ENCODE results near the gene TMEM238L.

The TMEM238L gene

GRCh38 chr17:10790491-10791401, 13.2 kb downstream of the TMEM238L start:
- H3K36me3 ChIP-seq (ENCODE audit: control insufficient read depth in 1 of 2, insufficient read depth in 2 of 2, low read depth in 1 of 2, low read length in 2 of 2), result no peaks in the 10 kb centered on the region
- no peak for DNase-seq
- no peak overlapping the region for H4K91ac ChIP-seq (ENCODE audit: low read length)
- no peak overlapping the region for H2AK5ac ChIP-seq (ENCODE audit: low read length, severe bottlenecking)
- H3K18ac ChIP-seq (ENCODE audit: low read depth in 1 of 2, low read length in 2 of 2), result no peak overlapping the region
- H3K14ac ChIP-seq (ENCODE audit: low read length in 2 of 2), result no peak overlapping the region
- H2BK15ac ChIP-seq (ENCODE audit: low read depth, poor library complexity, severe bottlenecking), result no peak overlapping the region
- H3K4me3 ChIP-seq (ENCODE audit: insufficient read depth in 1 of 2, low read depth in 1 of 2, low read length in 2 of 2), result no peak overlapping the region
- H3K9ac ChIP-seq (ENCODE audit: low read length), result peak overlapping the region; percentile 3
- no peaks in the 10 kb centered on the region for H3K27me3 ChIP-seq (ENCODE audit: control insufficient read depth in 1 of 2, insufficient read depth in 1 of 2, low read length in 2 of 2)
- no peak overlapping the region for H2BK5ac ChIP-seq (ENCODE audit: low read depth, low read length, poor library complexity, severe bottlenecking)
- WGBS, result 66% methylated on average over 8 of the region's 9 CpGs
- no peaks in the 10 kb centered on the region for H3K9me3 ChIP-seq (ENCODE audit: control insufficient read depth, low read length)
- H3K4ac ChIP-seq (ENCODE audit: low read depth in 1 of 2, low read length in 2 of 2), result no peak overlapping the region
- no peak overlapping the region for H2AFZ ChIP-seq (ENCODE audit: low read depth, low read length)
- no peak overlapping the region for H3K4me2 ChIP-seq (ENCODE audit: low read length, poor library complexity, severe bottlenecking)
- no peak overlapping the region for H2BK12ac ChIP-seq (ENCODE audit: low read length in 2 of 2)
- no peaks in the 10 kb centered on the region for H3K79me1 ChIP-seq (replicated peaks; ENCODE audit: low read length, poor library complexity, severe bottlenecking)
- H3K4me1 ChIP-seq (ENCODE audit: control insufficient read depth, insufficient read depth, low read depth, low read length), result no peaks in the 10 kb centered on the region
- H2BK120ac ChIP-seq (ENCODE audit: low read depth, low read length), result no peak overlapping the region
- H3K27ac ChIP-seq (ENCODE audit: low read length, poor library complexity, severe bottlenecking), result no peak overlapping the region
- H3K23ac ChIP-seq (ENCODE audit: low read length in 2 of 2), result no peak overlapping the region
- H4K8ac ChIP-seq (ENCODE audit: low read length), result no peak overlapping the region

- Histone ChIP-seq H3K9me3 (ENCODE audit: control insufficient read depth, low read length) (no peaks in the 10 kb centered on the region), H3K4ac (ENCODE audit: low read depth in 1 of 2, low read length in 2 of 2) (no peak overlapping the region), H3K27ac (ENCODE audit: low read length, poor library complexity, severe bottlenecking) (no peak overlapping the region), H4K91ac (ENCODE audit: low read length) (no peak overlapping the region), H3K4me3 (ENCODE audit: insufficient read depth in 1 of 2, low read depth in 1 of 2, low read length in 2 of 2) (no peak overlapping the region), H3K23ac (ENCODE audit: low read length in 2 of 2) (no peak overlapping the region), H2BK5ac (ENCODE audit: low read depth, low read length, poor library complexity, severe bottlenecking) (no peak overlapping the region), H3K14ac (ENCODE audit: low read length in 2 of 2) (no peak overlapping the region), H3K36me3 (ENCODE audit: control insufficient read depth in 1 of 2, insufficient read depth in 2 of 2, low read depth in 1 of 2, low read length in 2 of 2) (no peaks in the 10 kb centered on the region), H2AK5ac (ENCODE audit: low read length, severe bottlenecking) (no peak overlapping the region), H3K79me1 (replicated peaks; ENCODE audit: low read length, poor library complexity, severe bottlenecking) (no peaks in the 10 kb centered on the region), H2AFZ (ENCODE audit: low read depth, low read length) (no peak overlapping the region), H3K9ac (ENCODE audit: low read length) (no peak overlapping the region), H3K27me3 (ENCODE audit: control insufficient read depth in 1 of 2, insufficient read depth in 1 of 2, low read length in 2 of 2) (no peaks in the 10 kb centered on the region), H2BK15ac (ENCODE audit: low read depth, poor library complexity, severe bottlenecking) (no peak overlapping the region), H2BK12ac (ENCODE audit: low read length in 2 of 2) (no peak overlapping the region), H2BK120ac (ENCODE audit: low read depth, low read length) (no peak overlapping the region), H3K4me1 (ENCODE audit: control insufficient read depth, insufficient read depth, low read depth, low read length) (no peaks in the 10 kb centered on the region), H3K4me2 (ENCODE audit: low read length, poor library complexity, severe bottlenecking) (no peak overlapping the region), H4K8ac (ENCODE audit: low read length) (no peak overlapping the region), H3K18ac (ENCODE audit: low read depth in 1 of 2, low read length in 2 of 2) (no peak overlapping the region)
- DNase-seq, result no peak
- 63% methylated on average over 4 of the region's 4 CpGs for WGBS
Measured at GRCh38 chr17:10789694-10790271, 14.1 kb downstream of the TMEM238L start.

- Histone ChIP-seq H3K9ac (ENCODE audit: low read length) (no peak overlapping the region), H3K4me1 (ENCODE audit: control insufficient read depth, insufficient read depth, low read depth, low read length) (no peaks in the 10 kb centered on the region), H3K23ac (ENCODE audit: low read length in 2 of 2) (no peak overlapping the region), H2BK12ac (ENCODE audit: low read length in 2 of 2) (no peak overlapping the region), H4K91ac (ENCODE audit: low read length) (peak overlapping the region; percentile 39), H3K9me3 (ENCODE audit: control insufficient read depth, low read length) (peaks cover 3% of the 10 kb centered on the region), H3K4me3 (ENCODE audit: insufficient read depth in 1 of 2, low read depth in 1 of 2, low read length in 2 of 2) (no peak overlapping the region), H2BK5ac (ENCODE audit: low read depth, low read length, poor library complexity, severe bottlenecking) (no peak overlapping the region), H4K8ac (ENCODE audit: low read length) (no peak overlapping the region), H3K79me1 (replicated peaks; ENCODE audit: low read length, poor library complexity, severe bottlenecking) (no peaks in the 10 kb centered on the region), H3K14ac (ENCODE audit: low read length in 2 of 2) (no peak overlapping the region), H3K18ac (ENCODE audit: low read depth in 1 of 2, low read length in 2 of 2) (no peak overlapping the region), H2BK15ac (ENCODE audit: low read depth, poor library complexity, severe bottlenecking) (no peak overlapping the region), H3K4ac (ENCODE audit: low read depth in 1 of 2, low read length in 2 of 2) (no peak overlapping the region), H3K36me3 (ENCODE audit: control insufficient read depth in 1 of 2, insufficient read depth in 2 of 2, low read depth in 1 of 2, low read length in 2 of 2) (no peaks in the 10 kb centered on the region), H2BK120ac (ENCODE audit: low read depth, low read length) (no peak overlapping the region), H2AFZ (ENCODE audit: low read depth, low read length) (no peak overlapping the region), H3K27ac (ENCODE audit: low read length, poor library complexity, severe bottlenecking) (no peak overlapping the region), H3K27me3 (ENCODE audit: control insufficient read depth in 1 of 2, insufficient read depth in 1 of 2, low read length in 2 of 2) (no peaks in the 10 kb centered on the region), H2AK5ac (ENCODE audit: low read length, severe bottlenecking) (no peak overlapping the region), H3K4me2 (ENCODE audit: low read length, poor library complexity, severe bottlenecking) (no peak overlapping the region)
- 81% methylated on average over 5 of the region's 5 CpGs for WGBS
- DNase-seq, result no peak
Measured at GRCh38 chr17:10787306-10788045, 16.4 kb downstream of the TMEM238L start.

- H2BK12ac ChIP-seq (ENCODE audit: low read length in 2 of 2), result no peak overlapping the region
- H2BK15ac ChIP-seq (ENCODE audit: low read depth, poor library complexity, severe bottlenecking), result no peak overlapping the region
- no peaks in the 10 kb centered on the region for H3K4me1 ChIP-seq (ENCODE audit: control insufficient read depth, insufficient read depth, low read depth, low read length)
Measured at GRCh38 chr17:10785295-10785694, 18.6 kb downstream of the TMEM238L start.

More at GRCh38 chr17:10785295-10785694, 18.6 kb downstream of the TMEM238L start:
- Histone ChIP-seq H3K4ac (ENCODE audit: low read depth in 1 of 2, low read length in 2 of 2) (no peak overlapping the region), H4K8ac (ENCODE audit: low read length) (no peak overlapping the region), H3K23ac (ENCODE audit: low read length in 2 of 2) (no peak overlapping the region), H3K14ac (ENCODE audit: low read length in 2 of 2) (no peak overlapping the region), H3K79me1 (replicated peaks; ENCODE audit: low read length, poor library complexity, severe bottlenecking) (no peaks in the 10 kb centered on the region), H2BK5ac (ENCODE audit: low read depth, low read length, poor library complexity, severe bottlenecking) (no peak overlapping the region), H2BK120ac (ENCODE audit: low read depth, low read length) (no peak overlapping the region), H4K91ac (ENCODE audit: low read length) (no peak overlapping the region), H3K27ac (ENCODE audit: low read length, poor library complexity, severe bottlenecking) (no peak overlapping the region), H3K18ac (ENCODE audit: low read depth in 1 of 2, low read length in 2 of 2) (no peak overlapping the region), H2AFZ (ENCODE audit: low read depth, low read length) (no peak overlapping the region), H3K36me3 (ENCODE audit: control insufficient read depth in 1 of 2, insufficient read depth in 2 of 2, low read depth in 1 of 2, low read length in 2 of 2) (no peaks in the 10 kb centered on the region), H2AK5ac (ENCODE audit: low read length, severe bottlenecking) (no peak overlapping the region), H3K4me2 (ENCODE audit: low read length, poor library complexity, severe bottlenecking) (no peak overlapping the region), H3K9ac (ENCODE audit: low read length) (no peak overlapping the region), H3K27me3 (ENCODE audit: control insufficient read depth in 1 of 2, insufficient read depth in 1 of 2, low read length in 2 of 2) (no peaks in the 10 kb centered on the region), H3K9me3 (ENCODE audit: control insufficient read depth, low read length) (peaks cover 3% of the 10 kb centered on the region), H3K4me3 (ENCODE audit: insufficient read depth in 1 of 2, low read depth in 1 of 2, low read length in 2 of 2) (no peak overlapping the region)
- 71% methylated on average over 1 of the region's 2 CpGs for WGBS
- DNase-seq, result no peak
